ENCODE data around the gene CCDC85C. TPM values are rescaled to one million over a fixed set of nuclear protein-coding genes. Genes with fewer than 3 reads are reported as not detected.
A peak's percentile ranks its signal among the peaks of the same experiment; 100 is the strongest.

Gene CCDC85C
- total RNA-seq, 1 donor from 2014 or later: 41.0 TPM

DNA sequence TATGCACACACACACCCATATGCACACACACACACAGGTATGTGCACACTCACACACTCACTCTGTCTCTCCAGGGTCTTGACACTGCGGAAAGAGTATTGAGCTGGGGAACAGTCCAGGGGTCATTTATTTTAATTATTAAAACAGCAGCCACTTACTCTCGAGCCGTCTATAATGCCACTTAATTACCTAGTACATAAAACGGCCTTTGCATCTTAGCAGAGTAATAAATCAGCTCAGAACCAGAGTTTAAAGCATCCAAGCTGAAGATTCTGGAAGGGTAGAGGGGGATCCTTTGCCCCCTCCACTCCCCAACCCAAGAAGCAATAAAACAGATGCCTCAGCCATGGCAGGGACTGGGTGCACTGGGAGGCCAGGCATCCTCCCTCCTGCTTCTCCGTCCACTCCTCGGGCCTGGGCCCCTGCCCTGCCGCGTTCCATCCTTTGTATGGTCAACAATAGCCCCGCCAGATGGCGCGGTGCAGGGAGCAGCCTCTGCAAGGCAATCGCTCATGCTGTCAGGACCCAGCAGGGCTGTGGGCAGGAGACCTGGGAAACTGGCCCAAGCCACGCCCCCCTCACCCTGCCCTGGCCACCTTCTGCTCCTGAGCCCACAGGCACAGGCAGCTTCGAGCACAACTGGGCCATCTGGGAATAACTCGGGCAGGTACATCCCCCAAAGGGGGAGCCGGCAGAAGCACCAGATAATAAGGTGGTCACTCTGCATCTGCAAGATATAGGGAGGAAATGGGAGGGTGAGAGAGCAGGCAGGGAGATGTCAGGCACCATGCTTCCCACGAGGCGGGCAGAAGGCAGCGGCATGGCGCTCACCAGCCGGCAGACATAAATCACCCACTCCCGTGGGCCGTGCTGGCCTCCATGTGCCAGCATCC, 40.9 kb downstream of the CCDC85C start:
- TF ChIP-seq, protein P1, sequence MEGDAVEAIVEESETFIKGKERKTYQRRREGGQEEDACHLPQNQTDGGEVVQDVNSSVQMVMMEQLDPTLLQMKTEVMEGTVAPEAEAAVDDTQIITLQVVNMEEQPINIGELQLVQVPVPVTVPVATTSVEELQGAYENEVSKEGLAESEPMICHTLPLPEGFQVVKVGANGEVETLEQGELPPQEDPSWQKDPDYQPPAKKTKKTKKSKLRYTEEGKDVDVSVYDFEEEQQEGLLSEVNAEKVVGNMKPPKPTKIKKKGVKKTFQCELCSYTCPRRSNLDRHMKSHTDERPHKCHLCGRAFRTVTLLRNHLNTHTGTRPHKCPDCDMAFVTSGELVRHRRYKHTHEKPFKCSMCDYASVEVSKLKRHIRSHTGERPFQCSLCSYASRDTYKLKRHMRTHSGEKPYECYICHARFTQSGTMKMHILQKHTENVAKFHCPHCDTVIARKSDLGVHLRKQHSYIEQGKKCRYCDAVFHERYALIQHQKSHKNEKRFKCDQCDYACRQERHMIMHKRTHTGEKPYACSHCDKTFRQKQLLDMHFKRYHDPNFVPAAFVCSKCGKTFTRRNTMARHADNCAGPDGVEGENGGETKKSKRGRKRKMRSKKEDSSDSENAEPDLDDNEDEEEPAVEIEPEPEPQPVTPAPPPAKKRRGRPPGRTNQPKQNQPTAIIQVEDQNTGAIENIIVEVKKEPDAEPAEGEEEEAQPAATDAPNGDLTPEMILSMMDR (IDR thresholded peaks at IDR 0.05; ENCODE audit: borderline replicate concordance): peak; percentile 59
- Histone ChIP-seq H3K36me3 (no peaks in the 10 kb centered on the region), H3K9me3 (replicated peaks) (no peaks in the 10 kb centered on the region), H3K4me1 (peaks cover 82% of the 10 kb centered on the region), H3K4me3 (no peak overlapping the region), H3K27me3 (ENCODE audit: low read depth) (no peaks in the 10 kb centered on the region), H3K27ac (replicated peaks) (peak overlapping the region; percentile 86)
- DNase-seq: peak; percentile 82
- intact Hi-C loops (cut with micrococcal nuclease): no loop called here

DNA sequence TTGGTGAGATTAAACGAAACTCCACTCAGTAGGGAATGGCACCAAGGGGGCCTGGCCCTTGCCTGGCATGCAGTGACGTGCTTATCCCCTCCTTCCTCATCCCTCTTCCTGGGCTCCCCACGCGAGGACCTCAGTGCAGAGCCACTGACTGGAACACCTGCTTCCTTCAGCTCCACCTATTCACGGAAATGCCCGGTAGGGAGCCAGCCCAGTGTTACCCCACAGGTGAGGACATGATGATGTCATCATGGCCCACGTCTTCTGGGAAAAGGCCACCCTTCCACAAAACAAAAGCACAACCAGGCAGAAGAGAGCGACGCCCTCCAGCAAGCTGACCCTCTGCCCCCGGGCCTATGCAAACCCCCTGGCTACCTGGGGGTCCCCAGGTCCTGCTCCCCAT, 42.1 kb downstream of the CCDC85C start:
- DNase-seq: no peak
- intact Hi-C loops (cut with micrococcal nuclease): no loop called here

DNA sequence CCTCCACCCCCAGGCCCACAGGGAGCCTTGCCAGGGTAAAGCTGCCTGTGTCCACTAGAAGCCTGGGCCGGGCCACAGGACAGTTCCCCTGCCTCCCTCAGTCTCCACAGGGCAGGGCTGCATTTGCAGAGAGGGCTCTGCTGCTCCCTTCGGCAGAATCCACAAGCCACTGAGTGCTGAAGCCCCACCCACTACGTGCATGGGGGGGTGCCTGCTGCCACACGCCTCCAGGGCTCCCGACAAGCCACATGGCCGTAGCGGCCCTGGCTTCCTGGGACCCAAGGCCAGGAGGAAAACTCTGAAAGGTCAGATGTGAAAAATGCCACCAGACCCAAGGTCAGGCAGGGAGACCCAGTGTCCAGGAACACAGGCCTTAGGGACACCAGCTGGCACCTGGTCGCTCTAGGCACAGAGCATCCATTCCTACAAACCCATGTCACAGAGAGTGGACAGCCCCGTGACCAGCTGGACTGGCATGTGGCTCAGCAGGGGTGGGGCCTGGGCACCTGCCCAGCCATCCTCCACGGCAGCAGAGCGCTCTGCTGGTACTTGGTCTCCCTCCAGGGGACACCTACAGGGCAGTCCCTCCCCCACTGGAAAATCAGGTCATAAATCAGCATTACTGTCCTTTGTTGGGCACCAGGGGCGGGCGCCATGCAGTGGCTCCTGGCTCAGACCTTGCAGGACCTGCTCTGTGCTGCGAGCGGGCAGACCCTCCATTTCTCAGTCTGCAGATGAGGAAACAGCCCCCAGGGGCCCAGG, 42.9 kb downstream of the CCDC85C start:
- H3K27ac ChIP-seq (replicated peaks): peak overlapping the region; percentile 86
- TF ChIP-seq, protein P1 (IDR thresholded peaks at IDR 0.05; ENCODE audit: borderline replicate concordance): no peak
- peaks cover 62% of the 10 kb centered on the region for H3K4me1 ChIP-seq

More for the DNA sequence above, 42.1 kb downstream of the CCDC85C start:
- H3K36me3 ChIP-seq: no peaks in the 10 kb centered on the region
- no peaks in the 10 kb centered on the region for H3K27me3 ChIP-seq (ENCODE audit: low read depth)
- no peak overlapping the region for H3K4me3 ChIP-seq
- no peaks in the 10 kb centered on the region for H3K9me3 ChIP-seq (replicated peaks)
- H3K27ac ChIP-seq (replicated peaks): peak overlapping the region; percentile 86
- peaks cover 70% of the 10 kb centered on the region for H3K4me1 ChIP-seq
- TF ChIP-seq, protein P1 (IDR thresholded peaks at IDR 0.05; ENCODE audit: borderline replicate concordance): no peak

DNA sequence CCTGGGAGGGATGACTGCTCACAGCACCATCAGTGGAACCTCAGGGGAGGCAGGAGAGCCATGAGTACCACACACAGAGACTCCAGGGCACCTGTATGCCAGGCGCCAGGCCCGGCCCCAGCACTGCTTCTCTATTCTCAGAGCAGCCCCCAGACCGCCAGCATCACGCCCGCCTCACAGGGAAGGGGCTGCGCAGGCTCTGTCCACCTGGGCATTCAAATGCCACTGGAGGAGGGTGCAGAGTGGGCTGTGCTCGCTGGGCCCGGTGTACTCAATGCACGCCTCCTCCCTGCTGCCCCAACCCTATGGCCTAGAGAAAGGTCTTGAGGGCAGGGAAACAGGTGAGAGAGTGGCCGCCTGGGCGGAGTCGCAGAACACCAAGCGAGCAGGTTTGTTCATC, 43.6 kb downstream of the CCDC85C start:
- intact Hi-C loops (cut with micrococcal nuclease): no loop called here
- DNase-seq: no peak
- H3K27ac ChIP-seq (replicated peaks): peak overlapping the region; percentile 86
- no peaks in the 10 kb centered on the region for H3K27me3 ChIP-seq (ENCODE audit: low read depth)
- H3K36me3 ChIP-seq: no peaks in the 10 kb centered on the region
- TF ChIP-seq, protein P1 (IDR thresholded peaks at IDR 0.05; ENCODE audit: borderline replicate concordance): no peak
- no peak overlapping the region for H3K4me3 ChIP-seq
- no peaks in the 10 kb centered on the region for H3K9me3 ChIP-seq (replicated peaks)
- H3K4me1 ChIP-seq: peaks cover 62% of the 10 kb centered on the region

More for the DNA sequence above, 42.9 kb downstream of the CCDC85C start:
- Histone ChIP-seq H3K9me3 (replicated peaks) (no peaks in the 10 kb centered on the region), H3K27me3 (ENCODE audit: low read depth) (no peaks in the 10 kb centered on the region), H3K36me3 (no peaks in the 10 kb centered on the region), H3K4me3 (no peak overlapping the region)
- DNase-seq: peak; percentile 64
- intact Hi-C loops (cut with micrococcal nuclease): no loop called here

DNA sequence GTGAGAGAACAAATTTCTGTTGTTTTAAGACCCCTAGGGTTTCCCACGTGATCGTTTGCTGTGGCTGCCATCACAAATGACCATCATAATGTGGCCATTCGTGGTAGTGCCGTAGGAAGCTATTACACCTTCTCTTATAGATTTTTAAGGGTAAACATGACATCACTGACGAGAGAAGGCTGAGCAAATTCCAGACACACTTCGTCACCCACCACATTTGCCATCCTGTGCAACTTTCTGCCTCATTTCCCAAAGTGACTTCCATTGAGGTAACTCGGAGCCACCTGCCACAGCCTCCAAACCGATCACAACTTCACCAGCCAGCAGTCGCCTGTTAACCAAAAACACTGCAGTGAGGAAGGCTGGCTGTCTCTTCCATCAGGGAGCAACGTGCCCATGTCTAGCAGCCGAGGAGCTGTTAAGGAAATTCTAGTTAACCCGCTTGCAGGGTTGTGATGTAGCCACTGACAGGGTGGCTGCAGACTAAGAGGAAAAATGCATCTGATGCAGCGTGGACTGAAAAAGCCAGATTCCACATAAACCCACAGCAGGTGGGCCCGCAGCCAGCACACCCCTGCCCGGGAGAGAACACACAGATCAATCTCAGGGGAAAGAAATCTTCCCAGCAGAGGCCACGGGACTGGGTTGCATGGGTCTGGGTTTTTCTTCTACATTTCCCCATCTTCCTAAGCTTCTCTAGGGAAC, 44.6 kb downstream of the CCDC85C start:
- Histone ChIP-seq H3K4me1 (peaks cover 62% of the 10 kb centered on the region), H3K27ac (replicated peaks) (peak overlapping the region; percentile 86)

More for the DNA sequence above, 44.6 kb downstream of the CCDC85C start:
- intact Hi-C loops (cut with micrococcal nuclease): no loop called here
- Histone ChIP-seq H3K36me3 (no peaks in the 10 kb centered on the region), H3K27me3 (ENCODE audit: low read depth) (no peaks in the 10 kb centered on the region), H3K9me3 (replicated peaks) (no peaks in the 10 kb centered on the region), H3K4me3 (no peak overlapping the region)
- no peak for DNase-seq
- TF ChIP-seq, protein P1 (IDR thresholded peaks at IDR 0.05; ENCODE audit: borderline replicate concordance): no peak
